Testis (tissue), 2 donors: Measurements from ENCODE around the gene PIGW.

Experiments used
- CTCF ChIP-seq, 3 experiments: fragments of 450-650 bp in 2 of 3; fragments of 200-600 bp in 1 of 3; sonication (generic) in 1 of 3; IDR thresholded peaks; one replicate each; pipeline ENCODE4 v1.5.1; 2016 to 2019; ENCODE audit warnings: antibody characterized with exemption in 3 of 3, mild to moderate bottlenecking in 2 of 3, moderate library complexity in 1 of 3
- POLR2A ChIP-seq: fragments of 450-650 bp; IDR thresholded peaks from one replicate; pipeline ENCODE4 v1.6.1; 2017; ENCODE audit warnings: antibody characterized with exemption, mild to moderate bottlenecking, moderate library complexity

- TF ChIP-seq CTCF (IDR thresholded peaks at IDR 0.05) (no peak), POLR2A (no peak)
Observed at GRCh38 chr17:36524428-36524876, 10.3 kb upstream of the PIGW start.
